SK-N-MC (cell line): ENCODE measurements around the gene ACOD1.
"Not testable (repeated sequence)": the region's sequence is repeated elsewhere in the genome, so short reads cannot be mapped to it uniquely, and the experiment has no call there.

Experiments
- DNase-seq: peaks from one replicate; pipeline ENCODE4 v3.0.0-alpha.2; 2011; ENCODE audit warnings: low read depth, low spot score
- H3K27ac ChIP-seq: fragments of 200-600 bp; sonication (generic); 2 replicates; pipeline ENCODE4 v1.5.1; 2016; ENCODE audit warnings: mixed run types
- H3K36me3 ChIP-seq: fragments of 200-600 bp; sonication (generic); 2 replicates; pipeline ENCODE4 v1.6.1; 2017; ENCODE audit warnings: antibody characterized with exemption, low read length, mixed read lengths; ENCODE audit not compliant: insufficient read depth
- H3K4me3 ChIP-seq: fragments of 200-600 bp; sonication (generic); 2 replicates; pipeline ENCODE4 v1.5.1; 2016
- H3K9ac ChIP-seq: fragments of 200-600 bp; sonication (generic); 2 replicates; pipeline ENCODE4 v1.8.0; 2017; ENCODE audit warnings: mixed run types, mixed read lengths; ENCODE audit not compliant: insufficient read length
- H3K9me3 ChIP-seq: fragments of 200-600 bp; sonication (generic); 2 replicates; pipeline ENCODE4 v1.6.1; 2017; ENCODE audit warnings: low read depth, mild to moderate bottlenecking, antibody characterized with exemption, low read length, moderate library complexity, mixed read lengths
- EZH2 ChIP-seq: fragments of 200-600 bp; sonication (generic); IDR thresholded peaks from one replicate; pipeline ENCODE4 v1.6.1; 2017; ENCODE audit warnings: antibody characterized with exemption
- FOXP2 ChIP-seq: optimal IDR thresholded peaks from 2 replicates; pipeline ENCODE3; 2011; ENCODE audit warnings: mild to moderate bottlenecking, moderate library complexity; ENCODE audit not compliant: insufficient read depth; ENCODE audit errors: extremely low read length, control extremely low read depth
- POLR2AphosphoS5 ChIP-seq: IDR thresholded peaks from 2 replicates; pipeline ENCODE4 v1.6.1; 2012; ENCODE audit warnings: mild to moderate bottlenecking, low read depth, low read length, borderline replicate concordance

ACOD1 gene

GRCh38 chr13:76948149-76948548 is at the start of gene ACOD1:
Gene ACOD1, plus strand, starts transcription at chr13:76948511. Its CDS starts 48 bp downstream, at chr13:76948559.
- H3K4me3 ChIP-seq, result no peak within 1 kb of the TSS
- no peak within 1 kb of the TSS for H3K9ac ChIP-seq
- DNase-seq, result no peak
- H3K36me3 ChIP-seq, result no peaks in the 10 kb centered on the region
- no peak within 1 kb of the TSS for H3K27ac ChIP-seq
- H3K9me3 ChIP-seq, result no peaks in the 10 kb centered on the region
- TF ChIP-seq POLR2AphosphoS5 (no peak), EZH2 (no peak), FOXP2 (no peak)

- not testable (repeated sequence) for H3K9me3 ChIP-seq, H3K27ac ChIP-seq, H3K9ac ChIP-seq, DNase-seq, H3K4me3 ChIP-seq, H3K36me3 ChIP-seq
These were observed 49.2 kb upstream of the ACOD1 start for GRCh38 chr13:76899066-76899465.

GRCh38 chr13:76903544-76904162 is 44.7 kb upstream of the ACOD1 start:
- H3K36me3 ChIP-seq, result no peaks in the 10 kb centered on the region
- H3K4me3 ChIP-seq, result no peak overlapping the region
- H3K27ac ChIP-seq, result no peak overlapping the region
- TF ChIP-seq POLR2AphosphoS5 (no peak), EZH2 (no peak), FOXP2 (no peak)
- H3K9ac ChIP-seq, result no peak overlapping the region
- DNase-seq, result peak; percentile 83
- H3K9me3 ChIP-seq, result no peaks in the 10 kb centered on the region; the same call in 1 of the 2 replicates

GRCh38 chr13:76904507-76904906 is 43.8 kb upstream of the ACOD1 start:
- TF ChIP-seq POLR2AphosphoS5 (no peak), FOXP2 (no peak), EZH2 (no peak)
- H3K9me3 ChIP-seq, result no peaks in the 10 kb centered on the region; the same call in 1 of the 2 replicates
- no peak for DNase-seq
- H3K9ac ChIP-seq, result no peak overlapping the region
- no peaks in the 10 kb centered on the region for H3K36me3 ChIP-seq
- no peak overlapping the region for H3K27ac ChIP-seq
- no peak overlapping the region for H3K4me3 ChIP-seq

- TF ChIP-seq EZH2 (no peak), FOXP2 (no peak), POLR2AphosphoS5 (no peak)
These were observed 35.8 kb upstream of the ACOD1 start for GRCh38 chr13:76912476-76912875.

GRCh38 chr13:76913898-76914297 is 34.4 kb upstream of the ACOD1 start:
- no peak overlapping the region for H3K9ac ChIP-seq
- DNase-seq, result no peak
- no peak for TF ChIP-seq EZH2
- no peak for TF ChIP-seq POLR2AphosphoS5
- TF ChIP-seq FOXP2, result no peak

More at GRCh38 chr13:76912476-76912875, 35.8 kb upstream of the ACOD1 start:
- no peak for DNase-seq
- Histone ChIP-seq H3K4me3 (no peak overlapping the region), H3K27ac (no peak overlapping the region), H3K9ac (no peak overlapping the region), H3K36me3 (no peaks in the 10 kb centered on the region), H3K9me3 (no peaks in the 10 kb centered on the region)

GRCh38 chr13:76917095-76917494 is 31.2 kb upstream of the ACOD1 start:
- no peak overlapping the region for H3K9ac ChIP-seq
- no peak for TF ChIP-seq POLR2AphosphoS5
- no peak for TF ChIP-seq EZH2
- no peak for TF ChIP-seq FOXP2
- H3K27ac ChIP-seq, result peak overlapping the region; percentile 88
- no peaks in the 10 kb centered on the region for H3K9me3 ChIP-seq
- peak overlapping the region; percentile 11; the same call in 1 of the 2 replicates for H3K4me3 ChIP-seq
- DNase-seq, result no peak
- no peaks in the 10 kb centered on the region for H3K36me3 ChIP-seq

More at GRCh38 chr13:76913898-76914297, 34.4 kb upstream of the ACOD1 start:
- Histone ChIP-seq H3K9me3 (no peaks in the 10 kb centered on the region), H3K27ac (no peak overlapping the region), H3K36me3 (no peaks in the 10 kb centered on the region), H3K4me3 (no peak overlapping the region)

- peak overlapping the region; percentile 88 for H3K27ac ChIP-seq
- not testable (repeated sequence) for H3K36me3 ChIP-seq, H3K9ac ChIP-seq, H3K9me3 ChIP-seq
- peak; percentile 26 for DNase-seq
- peak overlapping the region; percentile 11; the same call in 1 of the 2 replicates for H3K4me3 ChIP-seq
These were observed 30.4 kb upstream of the ACOD1 start for GRCh38 chr13:76917755-76918481.

- no peak for DNase-seq
- no peak overlapping the region for H3K9ac ChIP-seq
These were observed 26.8 kb upstream of the ACOD1 start for GRCh38 chr13:76921516-76921915.

More at GRCh38 chr13:76921516-76921915, 26.8 kb upstream of the ACOD1 start:
- H3K4me3 ChIP-seq, result no peak overlapping the region
- no peak for TF ChIP-seq FOXP2
- TF ChIP-seq EZH2, result no peak
- no peak for TF ChIP-seq POLR2AphosphoS5
- no peaks in the 10 kb centered on the region for H3K36me3 ChIP-seq
- H3K27ac ChIP-seq, result no peak overlapping the region
- no peaks in the 10 kb centered on the region for H3K9me3 ChIP-seq
